ENCODE results near the gene SAC3D1. TPM values are rescaled to one million over a fixed set of nuclear protein-coding genes. Genes with fewer than 3 reads are reported as not detected.

SAC3D1 gene
- total RNA-seq, 1 donor from 2014 or later: 14.4 TPM

- no peak for TF ChIP-seq CTCF (IDR thresholded peaks at IDR 0.05; ENCODE audit: partially characterized antibody, unreplicated experiment)
- Mint-ChIP-seq H3K27me3 (ENCODE audit: unreplicated experiment) (peaks cover 5% of the 10 kb centered on the region), H3K9me3 (ENCODE audit: unreplicated experiment) (peaks cover 1% of the 10 kb centered on the region), H3K4me1 (ENCODE audit: low read depth, unreplicated experiment) (peaks cover 7% of the 10 kb centered on the region), H3K4me3 (ENCODE audit: unreplicated experiment) (no peak overlapping the region), H3K27ac (ENCODE audit: unreplicated experiment) (no peak overlapping the region), H3K36me3 (ENCODE audit: unreplicated experiment) (no peaks in the 10 kb centered on the region)
- DNase-seq: no peak
Observed at GRCh38 chr11:65063532-65063931, 22.5 kb downstream of the SAC3D1 start.

- Mint-ChIP-seq H3K27me3 (ENCODE audit: unreplicated experiment) (no peaks in the 10 kb centered on the region), H3K4me1 (ENCODE audit: low read depth, unreplicated experiment) (peaks cover 7% of the 10 kb centered on the region), H3K4me3 (ENCODE audit: unreplicated experiment) (no peak overlapping the region), H3K36me3 (ENCODE audit: unreplicated experiment) (no peaks in the 10 kb centered on the region), H3K27ac (ENCODE audit: unreplicated experiment) (no peak overlapping the region), H3K9me3 (ENCODE audit: unreplicated experiment) (peaks cover 1% of the 10 kb centered on the region)
- DNase-seq: no peak
- no peak for TF ChIP-seq CTCF (IDR thresholded peaks at IDR 0.05; ENCODE audit: partially characterized antibody, unreplicated experiment)
Observed at GRCh38 chr11:65064847-65065240, 23.8 kb downstream of the SAC3D1 start.

GRCh38 chr11:65065851-65066250, 24.8 kb downstream of the SAC3D1 start:
- no peaks in the 10 kb centered on the region for H3K27me3 Mint-ChIP-seq (ENCODE audit: unreplicated experiment)
- H3K27ac Mint-ChIP-seq (ENCODE audit: unreplicated experiment): no peak overlapping the region
- no peak for TF ChIP-seq CTCF (IDR thresholded peaks at IDR 0.05; ENCODE audit: partially characterized antibody, unreplicated experiment)
- DNase-seq: no peak
- H3K9me3 Mint-ChIP-seq (ENCODE audit: unreplicated experiment): peaks cover 1% of the 10 kb centered on the region
- no peak overlapping the region for H3K4me3 Mint-ChIP-seq (ENCODE audit: unreplicated experiment)
- H3K36me3 Mint-ChIP-seq (ENCODE audit: unreplicated experiment): no peaks in the 10 kb centered on the region
- H3K4me1 Mint-ChIP-seq (ENCODE audit: low read depth, unreplicated experiment): peaks cover 7% of the 10 kb centered on the region

- no peak for DNase-seq
- no peak overlapping the region for H3K4me3 Mint-ChIP-seq (ENCODE audit: unreplicated experiment)
- peaks cover 1% of the 10 kb centered on the region for H3K9me3 Mint-ChIP-seq (ENCODE audit: unreplicated experiment)
- peak overlapping the region; percentile 48 for H3K27ac Mint-ChIP-seq (ENCODE audit: unreplicated experiment)
- H3K27me3 Mint-ChIP-seq (ENCODE audit: unreplicated experiment): no peaks in the 10 kb centered on the region
- no peaks in the 10 kb centered on the region for H3K36me3 Mint-ChIP-seq (ENCODE audit: unreplicated experiment)
- H3K4me1 Mint-ChIP-seq (ENCODE audit: low read depth, unreplicated experiment): peaks cover 7% of the 10 kb centered on the region
- TF ChIP-seq CTCF (IDR thresholded peaks at IDR 0.05; ENCODE audit: partially characterized antibody, unreplicated experiment): no peak
Observed at GRCh38 chr11:65066315-65066714, 25.3 kb downstream of the SAC3D1 start.

- H3K27ac Mint-ChIP-seq (ENCODE audit: unreplicated experiment): peak overlapping the region; percentile 48
- no peaks in the 10 kb centered on the region for H3K27me3 Mint-ChIP-seq (ENCODE audit: unreplicated experiment)
- peak; percentile 41 for DNase-seq
- no peak for TF ChIP-seq CTCF (IDR thresholded peaks at IDR 0.05; ENCODE audit: partially characterized antibody, unreplicated experiment)
- H3K4me3 Mint-ChIP-seq (ENCODE audit: unreplicated experiment): no peak overlapping the region
- H3K4me1 Mint-ChIP-seq (ENCODE audit: low read depth, unreplicated experiment): peaks cover 7% of the 10 kb centered on the region
- peaks cover 1% of the 10 kb centered on the region for H3K9me3 Mint-ChIP-seq (ENCODE audit: unreplicated experiment)
- H3K36me3 Mint-ChIP-seq (ENCODE audit: unreplicated experiment): no peaks in the 10 kb centered on the region
Observed at GRCh38 chr11:65066805-65067291, 25.8 kb downstream of the SAC3D1 start.

All from glutamatergic neuron (in vitro differentiated cells).